IMR-90 (cell line): ENCODE measurements around the gene NR1H4. TPM values are rescaled to one million over a fixed set of nuclear protein-coding genes. Genes with fewer than 3 reads are reported as not detected.

Source experiments
- ATAC-seq: fragments of 200-7000 bp; cut with Tn5 transposase; 2 replicates; pipeline ENCODE4 v1.9.1; 2020; ENCODE audit warnings: low read depth, mild to moderate bottlenecking, moderate library complexity
- BruUV-seq: library from RNA; stranded (reverse); fragments of 400-500 nt; replicated peaks from 2 replicates; lab custom pipeline; 2021; lab: Mats Ljungman, UMichigan
- CTCF ChIA-PET: fragments of 300-600 bp; formaldehyde crosslinking; extraction: SDS; loops from one replicate; lab custom pipeline; 2021; ENCODE audit warnings: antibody characterized with exemption; lab: Yijun Ruan, JAX
- POLR2A ChIA-PET: fragments of 300-600 bp; sonication (Branson Sonifier 250); formaldehyde crosslinking; loops from one replicate; lab custom pipeline; 2022; ENCODE audit warnings: antibody characterized with exemption; ENCODE audit not compliant: unreplicated experiment; lab: Charles Lee
- DNase-seq: peaks from one replicate; pipeline ENCODE4 v3.0.0; 2013
- H2AFZ ChIP-seq: replicated peaks from 2 replicates; pipeline ENCODE3; 2013; ENCODE audit warnings: low read length, mild to moderate bottlenecking; ENCODE audit not compliant: poor library complexity
- H2AK5ac ChIP-seq: 2 replicates; pipeline ENCODE4 v1.6.1; 2013; ENCODE audit warnings: low read depth, low read length, inconsistent platforms
- H2AK9ac ChIP-seq: replicated peaks from 2 replicates; pipeline ENCODE3; 2013; ENCODE audit warnings: mild to moderate bottlenecking, low read depth, low read length, moderate library complexity; ENCODE audit not compliant: poor library complexity
- H2BK120ac ChIP-seq: 2 replicates; pipeline ENCODE4 v1.6.1; 2013; ENCODE audit warnings: low read depth, low read length, inconsistent platforms
- H2BK15ac ChIP-seq: 3 replicates; pipeline ENCODE4 v1.6.1; 2013; ENCODE audit warnings: low read depth, low read length, inconsistent platforms
- H2BK20ac ChIP-seq: 2 replicates; pipeline ENCODE4 v1.6.1; 2013; ENCODE audit warnings: low read depth, mild to moderate bottlenecking, inconsistent platforms, low read length, moderate library complexity
- H2BK5ac ChIP-seq: 2 replicates; pipeline ENCODE4 v1.6.1; 2013; ENCODE audit warnings: mild to moderate bottlenecking, low read depth, low read length, inconsistent platforms; ENCODE audit not compliant: poor library complexity, severe bottlenecking
- H3K14ac ChIP-seq: replicated peaks from 2 replicates; pipeline ENCODE4 v1.6.1; 2013; ENCODE audit warnings: low read depth, low read length, inconsistent platforms
- H3K18ac ChIP-seq: 2 replicates; pipeline ENCODE4 v1.6.1; 2013; ENCODE audit warnings: low read depth, low read length, control low read depth
- H3K23ac ChIP-seq: 2 replicates; pipeline ENCODE4 v1.6.1; 2013; ENCODE audit warnings: low read depth, low read length, inconsistent platforms
- H3K27ac ChIP-seq: 2 replicates; pipeline ENCODE4 v1.5.1; 2013; ENCODE audit warnings: mild to moderate bottlenecking, control low read depth, low read length; ENCODE audit not compliant: insufficient read depth
- H3K27me3 ChIP-seq: 2 replicates; pipeline ENCODE4 v1.6.1; 2013; ENCODE audit warnings: low read length; ENCODE audit not compliant: control insufficient read depth, insufficient read depth
- H3K36me3 ChIP-seq: 2 replicates; pipeline ENCODE4 v1.6.1; 2013; ENCODE audit warnings: low read length, mixed read lengths; ENCODE audit not compliant: control insufficient read depth, insufficient read depth
- H3K4ac ChIP-seq: 2 replicates; pipeline ENCODE4 v1.6.1; 2013; ENCODE audit warnings: low read depth, low read length, inconsistent platforms
- H3K4me1 ChIP-seq: 2 replicates; pipeline ENCODE4 v1.6.1; 2013; ENCODE audit warnings: low read length, mixed read lengths; ENCODE audit not compliant: control insufficient read depth, insufficient read depth
- H3K4me2 ChIP-seq: 2 replicates; pipeline ENCODE4 v1.6.1; 2013; ENCODE audit warnings: low read depth, mild to moderate bottlenecking, control low read depth, low read length, moderate library complexity
- H3K4me3 ChIP-seq: 2 replicates; pipeline ENCODE4 v1.5.1; 2013; ENCODE audit warnings: low read depth, mild to moderate bottlenecking, control low read depth, low read length, moderate library complexity; ENCODE audit not compliant: insufficient read depth
- H3K56ac ChIP-seq: 2 replicates; pipeline ENCODE4 v1.6.1; 2013; ENCODE audit warnings: low read length, inconsistent platforms; ENCODE audit not compliant: insufficient read depth; ENCODE audit errors: extremely low read depth
- H3K79me1 ChIP-seq, 2 experiments: 2 replicates each; pipeline ENCODE4 v1.6.1; 2013; ENCODE audit warnings: low read length in 2 of 2, inconsistent platforms in 1 of 2, low read depth in 1 of 2
- H3K9ac ChIP-seq: 2 replicates; pipeline ENCODE4 v1.6.1; 2013; ENCODE audit warnings: low read depth, low read length, control low read depth
- H3K9me1 ChIP-seq: 2 replicates; pipeline ENCODE4 v1.6.1; 2013; ENCODE audit warnings: low read length, inconsistent platforms; ENCODE audit not compliant: insufficient read depth
- H3K9me3 ChIP-seq: 2 replicates; pipeline ENCODE4 v1.6.1; 2013; ENCODE audit warnings: low read length; ENCODE audit not compliant: control insufficient read depth, insufficient read depth
- H4K20me1 ChIP-seq: 2 replicates; pipeline ENCODE4 v1.6.1; 2013; ENCODE audit warnings: low read length, inconsistent platforms; ENCODE audit not compliant: insufficient read depth
- H4K5ac ChIP-seq: 2 replicates; pipeline ENCODE4 v1.6.1; 2013; ENCODE audit warnings: mild to moderate bottlenecking, low read depth, low read length, control low read depth
- H4K8ac ChIP-seq, 2 experiments: 2 replicates each; pipeline ENCODE4 v1.6.1; 2013; ENCODE audit warnings: low read depth in 2 of 2, low read length in 2 of 2, control low read depth in 1 of 2, inconsistent platforms in 1 of 2
- H4K91ac ChIP-seq: 2 replicates; pipeline ENCODE4 v1.6.1; 2013; ENCODE audit warnings: low read depth, low read length, inconsistent platforms; ENCODE audit not compliant: insufficient read depth
- WGBS, 2 experiments: methylation state at CpG; one replicate each; pipeline versions ENCODE4 v1.1.5 to v1.1.7; 2013; ENCODE audit warnings: missing lambda C conversion rate in 2 of 2; ENCODE audit not compliant: insufficient read length in 1 of 2; ENCODE audit errors: extremely low coverage in 2 of 2; 5-methylcytosine and 5-hydroxymethylcytosine counted together
- dilution Hi-C: fragments of 300-500 bp; cut with HindIII; formaldehyde crosslinking; loops from one replicate; pipeline ENCODE4 v1.14.3; 2018; ENCODE audit warnings: low sequenced_read_pairs; ENCODE audit not compliant: unreplicated experiment
- in situ Hi-C: fragments of 300-500 bp; cut with MboI; formaldehyde crosslinking; loops from 3 replicates; pipeline ENCODE4 v1.14.3; 2019; ENCODE audit warnings: low sequenced_read_pairs, inconsistent platforms, mixed read lengths
- intact Hi-C: fragments of 100-400 bp; cut with micrococcal nuclease; formaldehyde crosslinking; loops from 2 replicates; pipeline ENCODE4 v1.10.0; 2022
- polyA plus RNA-seq, 3 experiments: library from polyadenylated mRNA; depleted of rRNA; stranded (reverse); fragments of >200 nt; gene quantifications; 2 replicates each; pipeline ENCODE4 v1.2.3, GENCODE V29; 2012; ENCODE audit warnings: low replicate concordance in 1 of 3
- total RNA-seq: library from RNA; depleted of rRNA; stranded (reverse); fragments of >200 nt; gene quantifications from 2 replicates; pipeline ENCODE4 v1.2.3, GENCODE V29; 2012
- TF ChIP-seq, protein P1 (sequence below): fragments of 150-350 bp; IDR thresholded peaks from 2 replicates; pipeline ENCODE4 v1.6.1; 2017; ENCODE audit warnings: mild to moderate bottlenecking, antibody characterized with exemption, low read length, low read depth

Gene NR1H4
- total and polyA plus RNA-seq, 2 of the 4 experiments (the other 2 are of a cell fraction), result not detected

- H3K27ac ChIP-seq, result no peak overlapping the region
- DNase-seq (no peak), ATAC-seq (no peak)
- no peak overlapping the region for H4K8ac ChIP-seq
- ChIA-PET CTCF (no interaction called here), POLR2A (no interaction called here)
- no peak overlapping the region for H3K14ac ChIP-seq
- H3K9me1 ChIP-seq, result no peaks in the 10 kb centered on the region
- no peaks in the 10 kb centered on the region for H3K4me1 ChIP-seq
- no peaks in the 10 kb centered on the region for H4K20me1 ChIP-seq
- H2BK15ac ChIP-seq, result no peak overlapping the region
- H3K27me3 ChIP-seq, result no peaks in the 10 kb centered on the region
- H3K36me3 ChIP-seq, result no peaks in the 10 kb centered on the region
- H3K4me2 ChIP-seq, result no peak overlapping the region
- intact Hi-C loops (no loop called here), in situ Hi-C loops (no loop called here), dilution Hi-C loops (no loop called here)
- H3K23ac ChIP-seq, result no peak overlapping the region
- no peak overlapping the region for H4K91ac ChIP-seq
- H3K79me1 ChIP-seq, result no peaks in the 10 kb centered on the region
- H2BK5ac ChIP-seq, result no peak overlapping the region
- no peak overlapping the region for H3K18ac ChIP-seq
- H2AK5ac ChIP-seq, result no peak overlapping the region
- no peaks in the 10 kb centered on the region for H3K9me3 ChIP-seq
- H2BK120ac ChIP-seq, result no peak overlapping the region
- H4K5ac ChIP-seq, result no peak overlapping the region
- no peak overlapping the region for H3K9ac ChIP-seq
- H3K4ac ChIP-seq, result no peak overlapping the region
- no CpG with 5 or more reads among the region's 2 CpGs for whole genome bisulfite sequencing, 2 experiments
- H3K56ac ChIP-seq, result no peak overlapping the region
- H2AK9ac ChIP-seq, result no peak overlapping the region
- no TSS peak for BruUV-seq
- H2BK20ac ChIP-seq, result no peak overlapping the region
- H3K4me3 ChIP-seq, result no peak overlapping the region
- no peak overlapping the region for H2AFZ ChIP-seq
- TF ChIP-seq, protein P1, sequence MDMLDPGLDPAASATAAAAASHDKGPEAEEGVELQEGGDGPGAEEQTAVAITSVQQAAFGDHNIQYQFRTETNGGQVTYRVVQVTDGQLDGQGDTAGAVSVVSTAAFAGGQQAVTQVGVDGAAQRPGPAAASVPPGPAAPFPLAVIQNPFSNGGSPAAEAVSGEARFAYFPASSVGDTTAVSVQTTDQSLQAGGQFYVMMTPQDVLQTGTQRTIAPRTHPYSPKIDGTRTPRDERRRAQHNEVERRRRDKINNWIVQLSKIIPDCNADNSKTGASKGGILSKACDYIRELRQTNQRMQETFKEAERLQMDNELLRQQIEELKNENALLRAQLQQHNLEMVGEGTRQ, result no peak
Measured at GRCh38 chr12:100439797-100440196, 33.9 kb upstream of the NR1H4 start.
